ENCODE data around the gene PRX. TPM values are rescaled to one million over a fixed set of nuclear protein-coding genes. Genes with fewer than 3 reads are reported as not detected.
"Not testable (repeated sequence)": the region's sequence is repeated elsewhere in the genome, so short reads cannot be mapped to it uniquely, and the experiment has no call there.

Gene PRX
- total RNA-seq, 1 experiment from 2014 or later = 2.2 TPM

DNA sequence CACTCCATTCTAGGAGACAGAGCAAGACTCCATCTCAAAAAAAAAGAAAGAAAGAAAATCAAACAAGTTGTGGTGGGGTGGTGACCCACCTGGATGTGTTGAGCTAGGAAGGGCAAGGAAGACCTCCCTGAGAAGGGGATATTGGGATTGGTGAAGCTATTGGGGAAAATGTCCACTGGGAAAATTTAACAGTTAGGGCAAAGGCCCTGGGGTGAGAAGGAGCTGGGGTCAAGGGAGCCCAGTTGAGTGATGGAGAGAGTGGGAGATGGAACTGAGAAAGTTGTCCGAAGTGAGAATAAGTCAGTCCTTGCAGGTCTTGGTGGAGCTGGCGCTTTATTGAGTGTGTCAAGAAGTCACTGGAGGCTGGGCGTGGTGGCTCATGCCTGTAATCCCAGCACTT lies 25.1 kb upstream of the PRX start:
- DNase-seq = no peak
- no peaks in the 10 kb centered on the region for H3F3A ChIP-seq (ENCODE audit: low read length, unreplicated experiment)
- H3K9me2 ChIP-seq (replicated peaks; ENCODE audit: low read length) = no peaks in the 10 kb centered on the region
- intact Hi-C loops (cut with micrococcal nuclease) = no loop called here
- no peak for ATAC-seq
- no peak overlapping the region for H3K27ac ChIP-seq (ENCODE audit: low read length)
- H3K79me2 ChIP-seq (ENCODE audit: low read length) = peaks cover 23% of the 10 kb centered on the region
- no peak overlapping the region for H3K9ac ChIP-seq (ENCODE audit: low read length)
- peaks cover 12% of the 10 kb centered on the region; the same call in 1 of the 2 replicates for H3K36me3 ChIP-seq (ENCODE audit: low read depth, low read length)
- no TSS peak for BruUV-seq (replicated peaks)
- no peak overlapping the region for H3K4me3 ChIP-seq (ENCODE audit: low read length)
- peaks cover 13% of the 10 kb centered on the region; the same call in 1 of the 2 replicates for H3K4me1 ChIP-seq (ENCODE audit: insufficient read depth, low read length)
- no peak overlapping the region for H2AFZ ChIP-seq (ENCODE audit: low read length)
- no peak for TF ChIP-seq EZH2 (IDR thresholded peaks at IDR 0.05; ENCODE audit: low read length, unreplicated experiment)
- TF ChIP-seq EZH2phosphoT487 (IDR thresholded peaks at IDR 0.05; ENCODE audit: borderline replicate concordance, low read length) = no peak
- TF ChIP-seq, protein P1, sequence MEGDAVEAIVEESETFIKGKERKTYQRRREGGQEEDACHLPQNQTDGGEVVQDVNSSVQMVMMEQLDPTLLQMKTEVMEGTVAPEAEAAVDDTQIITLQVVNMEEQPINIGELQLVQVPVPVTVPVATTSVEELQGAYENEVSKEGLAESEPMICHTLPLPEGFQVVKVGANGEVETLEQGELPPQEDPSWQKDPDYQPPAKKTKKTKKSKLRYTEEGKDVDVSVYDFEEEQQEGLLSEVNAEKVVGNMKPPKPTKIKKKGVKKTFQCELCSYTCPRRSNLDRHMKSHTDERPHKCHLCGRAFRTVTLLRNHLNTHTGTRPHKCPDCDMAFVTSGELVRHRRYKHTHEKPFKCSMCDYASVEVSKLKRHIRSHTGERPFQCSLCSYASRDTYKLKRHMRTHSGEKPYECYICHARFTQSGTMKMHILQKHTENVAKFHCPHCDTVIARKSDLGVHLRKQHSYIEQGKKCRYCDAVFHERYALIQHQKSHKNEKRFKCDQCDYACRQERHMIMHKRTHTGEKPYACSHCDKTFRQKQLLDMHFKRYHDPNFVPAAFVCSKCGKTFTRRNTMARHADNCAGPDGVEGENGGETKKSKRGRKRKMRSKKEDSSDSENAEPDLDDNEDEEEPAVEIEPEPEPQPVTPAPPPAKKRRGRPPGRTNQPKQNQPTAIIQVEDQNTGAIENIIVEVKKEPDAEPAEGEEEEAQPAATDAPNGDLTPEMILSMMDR (conservative IDR thresholded peaks at IDR 0.05; ENCODE audit: low read depth, low read length) = no peak
- ChIA-PET CTCF (no interaction called here), POLR2A (ENCODE audit: unreplicated experiment) (no interaction called here)
- H4K20me1 ChIP-seq (ENCODE audit: low read length) = peaks cover 9% of the 10 kb centered on the region; the same call in 1 of the 2 replicates
- H3K4me2 ChIP-seq (ENCODE audit: low read length) = no peak overlapping the region
- no peaks in the 10 kb centered on the region for H3K9me3 ChIP-seq (ENCODE audit: low read length)
- H3K27me3 ChIP-seq (ENCODE audit: low read length) = no peaks in the 10 kb centered on the region

DNA sequence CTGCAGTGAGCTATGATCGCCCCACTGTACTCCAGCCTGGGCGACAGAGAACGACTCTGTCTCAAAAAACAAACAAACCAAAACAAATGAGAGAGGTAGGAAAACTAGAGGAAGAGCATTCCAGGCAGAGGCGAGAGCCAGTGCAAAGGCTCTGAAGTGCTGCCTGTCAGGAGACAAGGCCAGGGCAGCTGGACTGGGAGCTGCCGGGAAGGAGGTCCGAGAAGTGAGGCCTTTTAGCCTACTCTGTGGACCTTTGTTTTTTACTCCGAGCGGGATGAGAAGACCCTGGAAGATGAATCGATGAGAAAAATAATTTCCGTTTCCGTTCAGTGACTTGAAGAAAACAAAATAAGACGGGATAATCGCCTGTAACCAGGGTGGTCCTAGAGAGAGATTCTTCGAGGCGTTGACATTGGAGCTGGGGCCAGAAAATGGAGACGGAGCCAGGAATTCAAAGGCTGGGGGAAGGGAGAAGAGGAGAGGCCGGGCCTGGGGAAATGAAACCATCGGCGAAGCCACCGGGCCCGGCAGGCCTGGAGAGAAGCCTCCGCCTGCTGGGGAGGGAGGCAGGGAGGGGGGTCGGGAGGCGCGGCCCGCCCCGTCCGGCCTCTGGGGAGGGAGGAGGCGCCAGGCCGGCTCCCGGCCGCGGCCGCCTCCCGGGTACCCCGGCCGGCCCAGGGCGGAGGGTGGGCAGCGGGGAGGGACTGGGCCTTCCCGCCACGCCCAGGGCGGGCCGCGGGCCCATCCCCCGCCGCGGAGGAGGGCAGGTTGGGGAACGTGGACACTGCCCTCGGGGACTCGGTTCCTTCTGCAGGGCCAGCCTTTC lies 20.4 kb upstream of the PRX start:
- Histone ChIP-seq H3K4me1 (ENCODE audit: insufficient read depth, low read length) (peaks cover 16% of the 10 kb centered on the region; the same call in 1 of the 2 replicates), H3K4me3 (ENCODE audit: low read length) (peak overlapping the region; percentile 73), H3F3A (ENCODE audit: low read length, unreplicated experiment) (no peaks in the 10 kb centered on the region), H2AFZ (ENCODE audit: low read length) (peak overlapping the region; percentile 90), H3K27me3 (ENCODE audit: low read length) (no peaks in the 10 kb centered on the region), H3K36me3 (ENCODE audit: low read depth, low read length) (no peaks in the 10 kb centered on the region), H3K79me2 (ENCODE audit: low read length) (no peaks in the 10 kb centered on the region), H3K9ac (ENCODE audit: low read length) (peak overlapping the region; percentile 87), H4K20me1 (ENCODE audit: low read length) (no peaks in the 10 kb centered on the region), H3K27ac (ENCODE audit: low read length) (peak overlapping the region; percentile 94), H3K9me3 (ENCODE audit: low read length) (no peaks in the 10 kb centered on the region), H3K9me2 (replicated peaks; ENCODE audit: low read length) (no peaks in the 10 kb centered on the region), H3K4me2 (ENCODE audit: low read length) (peak overlapping the region; percentile 99)
- intact Hi-C loops (cut with micrococcal nuclease) = no loop called here
- BruUV-seq (replicated peaks) = TSS peak; percentile 99
- ChIA-PET POLR2A (ENCODE audit: unreplicated experiment) (interaction anchor here (0.5 to 2.0 kb wide), 2 partner anchors 13 to 137 kb away, joined by 4 to 19 read pairs; no protein-coding TSS in a partner anchor), CTCF (interaction anchor here (0.5 to 0.6 kb wide), 2 partner anchors 200 to 242 kb away, joined by 3 to 10 read pairs; no protein-coding TSS in a partner anchor)
- peak; percentile 89 for DNase-seq
- peak; percentile 93 for ATAC-seq
- no peak for TF ChIP-seq EZH2 (IDR thresholded peaks at IDR 0.05; ENCODE audit: low read length, unreplicated experiment)
- TF ChIP-seq EZH2phosphoT487 (IDR thresholded peaks at IDR 0.05; ENCODE audit: borderline replicate concordance, low read length) = no peak
- TF ChIP-seq, protein P1 (conservative IDR thresholded peaks at IDR 0.05; ENCODE audit: low read depth, low read length) = no peak

DNA sequence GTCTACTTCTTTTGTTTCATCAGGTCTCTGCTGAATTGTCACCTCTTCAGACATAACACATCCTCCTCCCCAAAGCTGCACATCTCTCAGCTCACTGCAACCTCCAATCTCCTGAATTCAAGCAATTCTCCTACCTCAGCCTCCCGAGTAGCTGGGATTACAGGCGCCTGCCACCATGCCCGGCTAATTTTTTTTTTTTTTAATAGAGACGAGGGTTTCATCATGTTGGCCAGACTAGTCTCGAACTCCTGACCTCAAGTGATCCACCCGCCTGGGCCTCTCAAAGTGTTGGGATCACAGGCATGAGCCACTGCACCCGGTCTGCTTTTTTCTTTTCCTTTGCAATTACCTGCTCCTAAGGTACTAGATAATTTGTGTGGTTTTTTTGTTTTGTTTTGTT lies 19.6 kb upstream of the PRX start:
- H3K9me2 ChIP-seq (replicated peaks; ENCODE audit: low read length); H3K79me2 ChIP-seq (ENCODE audit: low read length); H3K36me3 ChIP-seq (ENCODE audit: low read depth, low read length); H3K9me3 ChIP-seq (ENCODE audit: low read length); H3F3A ChIP-seq (ENCODE audit: low read length, unreplicated experiment); ATAC-seq; H4K20me1 ChIP-seq (ENCODE audit: low read length); intact Hi-C loops (cut with micrococcal nuclease); H3K27me3 ChIP-seq (ENCODE audit: low read length); DNase-seq; BruUV-seq (replicated peaks): not testable (repeated sequence)
- peak overlapping the region; percentile 87 for H3K9ac ChIP-seq (ENCODE audit: low read length)
- ChIA-PET POLR2A (ENCODE audit: unreplicated experiment) (interaction anchor here (2.0 kb wide), 1 partner anchor 12 kb away, joined by 4 read pairs; no protein-coding TSS in a partner anchor), CTCF (interaction anchor here (0.6 kb wide), 1 partner anchor 241 kb away, joined by 10 read pairs; no protein-coding TSS in a partner anchor)
- H3K27ac ChIP-seq (ENCODE audit: low read length) = peak overlapping the region; percentile 94
- H3K4me3 ChIP-seq (ENCODE audit: low read length) = peak overlapping the region; percentile 73
- peak overlapping the region; percentile 99 for H3K4me2 ChIP-seq (ENCODE audit: low read length)
- peaks cover 16% of the 10 kb centered on the region; the same call in 1 of the 2 replicates for H3K4me1 ChIP-seq (ENCODE audit: insufficient read depth, low read length)
- H2AFZ ChIP-seq (ENCODE audit: low read length) = peak overlapping the region; percentile 90; the same call in 1 of the 2 replicates
